GM21723 (cell line): ENCODE results near the gene WNT11.

Experiments
- ATAC-seq: cut with Tn5 transposase; IDR thresholded peaks from one replicate; pipeline ENCODE4 v1.9.1; 2021; ENCODE audit warnings: mild to moderate bottlenecking, moderate library complexity; ENCODE audit not compliant: unreplicated experiment

WNT11 gene

DNA sequence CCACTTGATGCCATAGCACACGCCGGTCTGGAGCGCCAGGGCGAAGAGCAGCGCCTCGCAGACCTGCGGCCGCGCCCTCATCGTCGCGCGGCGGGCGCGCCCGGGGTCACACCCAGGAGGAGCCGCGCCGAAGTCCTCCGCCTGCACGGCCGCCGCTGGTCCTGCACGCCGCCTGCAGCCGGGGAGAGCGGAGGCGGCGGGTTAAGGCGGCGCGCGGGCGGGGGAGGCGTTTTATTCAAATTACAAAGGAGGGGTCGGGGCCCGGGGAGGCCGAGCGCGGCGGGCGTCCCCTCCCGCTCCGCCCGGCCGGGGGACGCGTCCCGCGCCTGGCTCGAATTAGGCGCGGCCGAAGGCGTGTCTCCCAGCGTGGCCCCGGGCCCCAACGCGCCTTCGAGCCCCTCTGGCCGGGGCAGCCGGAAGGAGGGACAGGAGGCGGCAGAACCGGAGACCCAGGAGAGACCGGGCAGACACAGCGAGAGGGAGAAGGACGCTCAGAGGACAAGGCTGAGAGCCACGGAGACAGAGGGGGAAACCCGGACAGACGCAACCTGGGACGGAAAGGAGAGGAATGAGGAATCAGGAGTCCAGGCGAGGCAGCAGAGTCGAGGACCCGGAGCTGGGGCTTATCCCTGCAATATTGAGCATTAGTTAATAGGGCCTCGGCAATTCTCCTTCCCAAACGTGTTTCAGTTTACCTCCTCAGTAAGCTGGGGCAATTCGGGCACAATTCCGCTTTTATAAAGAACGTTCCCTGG is at the start of gene WNT11:
Gene WNT11, minus strand, starts transcription at position 176 of the 755 bp plus-strand sequence. Its CDS starts 95 bp downstream, at position 81.
- ATAC-seq = no peak

DNA sequence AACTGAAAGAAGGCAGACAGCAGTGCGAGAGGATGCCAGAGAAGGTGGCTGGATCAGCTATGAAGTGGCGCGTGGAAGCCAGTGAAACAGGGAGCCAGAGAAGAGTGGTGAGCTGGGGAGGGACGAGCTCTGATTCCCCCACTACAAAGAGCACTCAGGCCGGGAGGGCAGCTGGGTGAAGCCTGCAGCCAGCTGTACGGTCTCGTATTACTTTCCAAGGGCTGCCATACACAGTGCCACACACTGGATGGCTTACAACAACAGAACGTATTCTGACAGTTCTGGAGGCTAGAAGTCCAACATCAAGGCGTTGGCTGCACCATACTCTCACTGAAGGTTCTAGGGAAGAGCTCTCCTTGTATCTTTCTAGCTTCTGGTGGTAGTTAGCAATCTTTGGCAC is 47.1 kb upstream of the WNT11 start:
- no peak for ATAC-seq

DNA sequence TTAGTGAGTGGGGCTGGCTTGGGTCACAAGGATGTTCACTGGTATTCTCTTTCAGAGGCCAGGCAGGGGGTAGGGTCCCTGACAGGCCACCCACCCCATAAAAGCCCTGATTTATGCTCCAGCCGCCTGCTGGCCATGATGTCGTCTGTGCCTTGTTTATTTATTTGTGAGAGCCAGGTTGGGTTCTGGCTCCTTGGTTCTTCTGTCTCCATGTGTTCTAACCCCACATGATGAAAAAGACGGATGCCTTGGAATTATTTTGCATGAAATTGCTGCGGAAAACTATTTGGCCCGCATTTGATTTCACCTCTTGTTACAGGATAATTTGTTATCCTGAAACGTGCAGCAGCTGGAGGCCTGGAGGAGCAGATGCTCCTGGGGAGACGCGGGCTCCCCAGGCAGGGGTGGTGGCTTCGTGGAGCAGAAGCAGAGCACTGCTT is 46.3 kb upstream of the WNT11 start:
- ATAC-seq = no peak

- ATAC-seq = no peak
These were observed 45.3 kb upstream of the WNT11 start for GRCh38 chr11:76251576-76251975.

DNA sequence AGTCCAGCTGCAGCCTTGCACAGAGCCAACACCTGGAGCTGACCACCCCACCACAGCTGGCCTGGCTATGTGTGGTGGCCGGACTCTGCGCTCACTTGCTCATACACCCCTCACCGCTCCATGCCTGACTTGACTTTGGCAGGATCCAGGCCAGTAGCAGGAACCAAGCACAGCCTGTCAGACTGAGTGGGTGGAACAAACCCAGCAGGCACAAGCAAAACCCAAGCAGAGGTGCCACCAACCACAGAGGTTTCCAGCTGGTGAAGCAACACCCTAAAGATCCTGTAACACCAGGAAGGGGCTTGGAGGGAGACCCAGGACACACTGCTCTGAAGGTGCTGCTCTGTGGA is 44.9 kb upstream of the WNT11 start:
- ATAC-seq = no peak

DNA sequence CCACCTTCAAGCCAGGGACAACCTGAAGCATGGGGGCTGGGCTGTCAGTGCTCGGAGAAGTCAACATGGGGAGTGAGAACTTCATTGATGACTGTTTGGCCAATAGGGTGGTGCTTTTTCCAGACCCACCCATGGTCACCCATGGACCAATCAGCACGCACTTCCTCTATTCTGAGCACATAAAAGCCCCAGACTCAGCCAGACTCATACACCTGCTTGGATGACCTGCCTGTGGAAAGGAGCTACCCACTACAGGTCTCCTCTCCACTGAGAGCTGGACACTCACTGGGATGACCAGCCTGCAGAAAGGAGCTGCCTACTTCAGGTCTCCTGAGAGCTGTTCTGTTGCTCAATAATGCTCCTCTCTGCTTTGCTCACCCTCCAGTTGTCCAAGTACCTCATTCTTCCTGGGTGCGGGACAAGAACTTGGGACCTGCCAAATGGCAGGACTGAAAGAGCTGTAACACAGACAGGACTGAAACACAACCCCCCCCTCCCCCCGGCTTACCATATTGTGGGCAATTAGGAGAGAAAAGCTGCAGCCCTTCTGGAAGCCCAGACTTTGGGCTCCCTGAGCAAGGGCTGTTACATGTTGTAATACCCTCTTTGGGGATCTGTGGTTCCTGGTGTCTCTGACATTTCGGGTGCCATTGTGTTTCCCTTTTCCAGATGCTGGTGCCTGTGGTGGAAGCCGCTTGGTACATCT is 44.4 kb upstream of the WNT11 start:
- ATAC-seq = no peak

- no peak for ATAC-seq
These were observed 43.0 kb upstream of the WNT11 start for GRCh38 chr11:76249195-76249741.

- ATAC-seq = no peak
These were observed 41.9 kb upstream of the WNT11 start for GRCh38 chr11:76248210-76248609.

DNA sequence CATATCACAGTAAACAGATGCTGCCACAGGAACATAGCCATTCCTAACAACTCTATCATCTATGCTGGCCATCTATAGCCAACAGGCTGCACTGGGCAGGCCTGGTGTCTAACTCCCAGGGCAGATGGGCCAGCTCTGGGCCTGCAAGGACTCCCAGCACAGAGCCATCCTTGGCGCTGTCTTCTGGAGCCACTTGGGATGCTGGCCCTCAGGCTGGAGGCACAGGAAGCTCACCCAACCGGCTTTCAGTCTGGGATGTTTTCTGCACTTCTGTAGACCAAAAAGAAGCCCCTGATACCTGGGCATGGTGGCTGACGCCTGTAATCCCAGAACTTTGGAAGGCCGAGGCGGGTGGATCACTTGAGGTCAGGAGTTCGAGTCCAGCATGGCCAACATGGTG is 40.8 kb upstream of the WNT11 start:
- ATAC-seq = no peak

DNA sequence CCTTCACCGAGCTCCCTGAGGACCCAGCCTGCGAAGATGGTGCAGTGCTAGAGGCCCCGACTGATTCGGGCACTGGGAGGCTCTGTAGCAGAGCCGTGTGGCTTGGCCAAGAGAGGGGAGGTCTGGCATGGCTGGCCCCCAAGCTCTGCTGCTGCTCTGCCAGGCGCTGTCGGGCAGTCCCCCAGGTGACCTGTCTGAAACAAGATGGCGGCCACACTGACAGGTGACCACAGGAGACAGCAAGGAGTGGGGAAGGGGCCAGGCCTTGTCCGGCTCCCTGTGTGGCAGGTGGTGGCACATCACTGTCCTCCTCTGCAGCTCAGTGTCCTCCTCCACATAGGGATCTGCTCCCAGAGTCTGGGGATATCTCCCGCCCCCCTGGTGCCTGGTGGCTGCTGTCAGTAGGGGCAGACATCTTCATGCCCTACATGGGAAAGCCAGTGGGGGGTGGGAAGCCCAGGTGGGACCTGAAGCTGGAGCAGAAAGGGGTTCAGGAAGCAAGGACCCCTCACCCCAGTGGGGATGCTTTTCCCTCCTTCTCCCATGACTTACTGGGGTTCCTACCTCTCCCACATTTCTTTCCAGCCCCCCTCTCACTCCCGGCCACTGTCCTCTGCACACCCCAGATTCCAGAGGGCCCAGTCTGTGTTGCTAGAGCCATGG is 40.1 kb upstream of the WNT11 start:
- ATAC-seq = no peak

DNA sequence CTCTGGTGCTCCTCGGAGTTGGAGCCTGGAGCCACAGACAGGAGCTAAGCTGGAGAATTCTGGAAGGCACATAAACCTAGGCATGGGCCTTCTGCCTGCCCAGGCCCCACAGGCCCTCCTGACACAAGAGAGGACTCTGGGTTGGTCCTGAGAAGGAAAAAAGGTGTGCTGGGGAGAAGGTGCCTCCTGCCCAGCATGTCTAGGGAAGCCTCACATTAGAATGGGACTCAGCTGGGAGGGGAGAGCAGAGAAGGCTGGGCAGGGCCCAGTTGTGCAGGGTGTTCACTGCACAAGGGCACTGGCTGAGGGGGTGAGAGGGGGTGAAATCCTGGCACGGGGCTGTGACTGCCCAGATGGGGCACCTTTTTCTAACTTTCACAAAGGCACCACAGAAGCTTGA is 39.4 kb upstream of the WNT11 start:
- ATAC-seq = no peak

DNA sequence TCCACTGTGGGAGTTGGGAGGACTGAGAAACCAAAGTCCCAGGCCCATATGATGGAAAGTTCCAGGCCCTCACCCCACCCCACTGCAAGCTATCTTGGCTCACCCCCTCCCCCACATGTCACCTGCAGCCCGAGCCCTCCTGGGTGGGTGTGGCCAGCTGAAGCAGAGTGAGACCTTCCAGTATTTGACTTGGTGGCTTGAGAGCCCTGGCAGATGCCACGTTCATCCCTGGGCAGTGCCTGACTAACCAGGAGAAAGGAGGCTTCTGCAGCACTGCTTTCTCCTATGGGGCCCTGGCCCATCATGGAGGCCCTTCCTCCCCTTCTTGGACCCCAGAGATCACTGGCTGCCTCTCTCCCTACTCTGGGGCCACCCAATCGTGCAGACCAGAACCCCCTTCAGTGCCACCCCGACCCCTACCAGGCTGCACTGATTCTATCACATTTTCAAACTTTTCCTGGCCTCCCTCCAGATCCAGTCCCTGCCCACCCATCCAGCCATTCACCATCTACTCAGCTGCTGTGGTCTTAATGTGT is 38.1 kb upstream of the WNT11 start:
- no peak for ATAC-seq

GRCh38 chr11:76243957-76244285 is 37.6 kb upstream of the WNT11 start:
- ATAC-seq = no peak

DNA sequence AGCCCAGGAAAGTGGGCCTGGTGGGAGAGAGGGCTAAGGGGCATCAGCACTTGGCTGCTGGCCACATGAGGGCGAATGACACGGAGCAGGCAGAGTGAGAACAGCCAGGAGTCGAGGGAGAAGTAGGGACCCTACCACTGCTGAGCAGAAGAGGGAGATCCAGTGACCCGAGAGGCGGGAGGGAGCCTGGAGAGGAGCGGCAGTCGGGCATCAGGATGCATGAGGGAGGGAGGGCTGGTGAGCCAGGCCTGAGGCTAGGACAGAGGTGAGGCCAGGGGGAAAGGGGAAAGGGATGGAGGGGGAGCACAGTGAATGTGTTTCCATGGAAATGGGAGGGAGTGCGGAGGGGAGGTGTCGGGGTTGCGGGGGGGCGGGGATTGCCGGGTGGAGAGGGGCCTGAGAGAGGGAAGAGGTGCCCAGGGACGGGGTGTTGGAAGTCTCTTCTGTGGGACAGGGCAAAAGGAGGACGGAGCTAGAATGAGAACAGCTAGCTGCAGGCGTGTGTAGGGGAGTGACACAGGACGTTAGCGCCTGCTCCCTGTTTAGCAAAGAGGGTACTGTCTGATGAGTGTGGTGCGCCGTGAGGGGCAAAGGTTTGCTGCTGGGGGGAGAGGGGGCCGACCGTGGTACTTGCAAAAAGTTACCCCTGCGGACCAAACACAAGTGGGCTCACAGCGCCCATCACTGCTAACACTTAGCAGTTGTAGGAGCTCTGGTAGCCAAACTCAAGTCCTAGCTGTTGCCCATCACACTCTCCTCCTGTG is 37.1 kb upstream of the WNT11 start:
- no peak for ATAC-seq

DNA sequence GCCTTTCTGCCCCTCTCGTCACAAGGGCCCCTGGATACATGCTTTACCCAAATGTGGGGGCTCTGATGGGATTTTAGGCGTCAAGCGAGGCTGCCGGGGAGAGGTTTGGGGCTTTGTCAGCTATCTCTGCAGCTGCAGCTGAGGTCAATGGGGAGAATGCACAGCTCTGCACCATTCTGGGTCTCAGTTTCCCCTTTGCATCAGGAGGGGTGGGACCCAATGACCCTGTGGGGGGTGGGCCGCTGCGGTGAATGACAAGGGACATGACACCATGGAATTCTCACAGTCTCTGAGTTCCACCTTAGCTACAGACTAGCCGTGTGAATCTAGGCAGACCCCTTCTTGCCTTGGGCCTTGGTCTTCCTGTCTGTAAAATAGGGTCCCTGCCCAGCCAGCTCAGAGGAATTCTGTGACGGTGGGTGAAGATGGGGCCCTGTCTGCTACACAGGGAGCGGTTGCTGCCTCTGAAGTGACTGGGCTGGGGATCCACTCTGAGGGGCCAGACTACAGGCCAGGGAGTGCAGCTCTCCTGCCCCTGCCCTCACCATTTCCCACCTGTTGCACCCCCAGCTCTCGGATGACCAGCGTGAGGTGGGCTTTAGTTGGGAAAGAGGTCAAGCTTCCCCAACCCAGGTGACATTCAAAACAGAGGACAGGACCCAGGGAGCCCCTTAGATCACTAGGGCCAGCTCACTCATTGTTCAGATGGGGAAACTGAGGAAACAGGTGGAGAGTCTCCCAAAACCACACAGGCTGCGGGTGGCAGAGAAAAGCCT is 35.9 kb upstream of the WNT11 start:
- ATAC-seq = no peak

GRCh38 chr11:76241243-76242000 is 35.1 kb upstream of the WNT11 start:
- ATAC-seq = no peak

DNA sequence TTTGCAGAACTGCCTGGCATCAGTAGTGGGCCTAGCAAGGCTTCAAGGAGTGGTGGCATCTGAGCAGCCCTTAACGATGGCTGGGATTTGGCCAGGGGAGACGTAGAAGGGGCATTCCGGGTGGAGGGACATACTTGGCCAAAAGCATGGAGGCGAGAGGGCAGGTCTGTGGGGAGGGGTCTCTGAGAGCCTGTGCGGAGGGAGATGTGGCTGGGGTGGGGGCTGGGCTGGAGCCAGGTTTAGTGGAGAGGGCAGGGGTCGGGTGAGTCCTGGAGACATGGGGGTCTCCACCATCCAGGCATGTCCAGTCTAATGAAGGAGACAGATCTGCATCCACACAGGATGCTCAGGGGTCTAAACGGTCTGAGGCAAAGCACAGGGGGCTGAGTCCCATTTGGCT is 34.4 kb upstream of the WNT11 start:
- no peak for ATAC-seq

- ATAC-seq = no peak
These were observed 33.8 kb upstream of the WNT11 start for GRCh38 chr11:76240161-76240540.

DNA sequence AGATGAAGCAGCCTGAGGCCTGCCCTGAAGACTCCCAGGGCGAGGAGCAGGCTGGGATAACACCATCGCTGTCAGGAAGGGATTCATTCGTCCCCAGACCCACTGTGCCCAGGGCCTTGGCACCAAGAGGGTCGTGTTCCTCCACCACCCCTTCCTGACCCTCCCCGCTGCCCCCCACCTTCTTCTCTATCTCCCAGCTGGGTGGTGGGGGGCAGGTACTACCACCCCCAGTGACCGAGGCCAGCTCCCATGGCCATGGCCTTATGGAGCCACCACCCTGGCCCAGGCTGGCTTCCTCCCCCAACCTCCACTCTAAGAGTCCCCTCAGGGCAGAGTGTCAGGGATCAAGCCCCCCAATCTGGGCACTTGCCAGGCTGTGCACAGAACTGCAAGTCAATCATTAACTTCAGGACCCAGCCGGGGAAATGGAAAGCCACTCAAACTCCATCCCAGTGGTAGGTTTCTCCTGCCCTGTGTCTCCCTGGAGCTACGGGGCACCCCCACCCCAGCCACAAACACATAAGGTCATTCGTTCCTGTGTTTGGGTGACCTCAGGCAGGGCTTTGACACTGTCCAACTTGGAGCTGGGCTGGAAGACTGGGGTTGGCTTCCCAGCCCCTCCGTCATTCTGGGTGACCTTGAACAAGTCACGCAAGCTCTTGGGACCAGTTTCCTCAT is 33.3 kb upstream of the WNT11 start:
- ATAC-seq = no peak
